ENCODE measurements around the gene SLC18A2.

DNA sequence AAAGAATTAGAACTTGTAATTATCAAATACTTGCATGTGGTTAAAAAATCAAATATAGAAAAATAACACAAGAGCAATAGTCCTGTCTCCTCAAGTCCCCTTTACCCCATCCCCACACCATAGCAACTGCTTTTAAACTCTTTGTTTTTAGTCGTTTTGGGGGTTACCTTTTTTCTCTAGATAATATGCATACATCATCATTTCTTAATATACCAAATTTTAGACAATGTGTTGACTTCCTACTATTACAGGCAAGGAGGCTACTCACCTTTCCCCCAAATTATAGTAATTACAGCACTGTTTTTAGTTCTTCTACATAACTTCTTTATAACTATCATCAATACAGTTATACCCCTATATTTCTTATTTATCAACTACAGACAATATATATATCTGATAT is 57.3 kb downstream of the SLC18A2 start:
- TF ChIP-seq CTCF (IDR thresholded peaks at IDR 0.05) (no peak), ZFX (IDR thresholded peaks at IDR 0.05; ENCODE audit: borderline replicate concordance) (no peak)

All from 22Rv1 (cell line).